ENCODE measurements around the gene ZNF804A.

Gene ZNF804A

DNA sequence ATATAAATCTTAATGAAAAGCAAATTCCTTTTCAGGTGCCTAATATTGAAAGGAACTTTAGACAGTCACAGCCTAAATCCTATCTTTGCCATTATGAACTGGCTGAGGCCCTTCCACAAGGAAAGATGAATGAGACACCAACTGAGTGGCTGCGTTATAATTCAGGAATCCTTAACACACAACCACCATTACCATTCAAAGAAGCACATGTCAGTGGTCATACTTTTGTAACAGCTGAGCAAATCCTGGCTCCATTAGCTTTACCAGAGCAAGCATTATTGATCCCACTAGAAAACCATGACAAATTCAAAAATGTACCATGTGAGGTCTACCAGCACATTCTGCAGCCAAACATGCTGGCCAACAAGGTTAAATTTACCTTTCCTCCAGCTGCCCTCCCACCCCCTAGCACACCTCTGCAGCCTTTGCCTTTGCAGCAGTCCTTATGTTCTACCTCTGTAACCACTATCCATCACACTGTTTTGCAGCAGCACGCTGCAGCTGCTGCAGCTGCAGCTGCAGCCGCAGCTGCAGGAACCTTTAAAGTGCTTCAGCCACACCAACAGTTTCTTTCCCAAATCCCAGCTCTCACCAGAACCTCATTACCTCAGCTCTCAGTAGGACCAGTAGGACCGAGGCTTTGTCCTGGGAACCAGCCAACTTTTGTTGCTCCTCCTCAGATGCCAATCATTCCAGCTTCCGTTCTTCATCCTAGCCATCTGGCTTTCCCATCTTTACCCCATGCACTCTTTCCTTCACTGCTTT, 340.1 kb downstream of the ZNF804A start:
- DNase-seq (ENCODE audit: low spot score) = no peak

DNA sequence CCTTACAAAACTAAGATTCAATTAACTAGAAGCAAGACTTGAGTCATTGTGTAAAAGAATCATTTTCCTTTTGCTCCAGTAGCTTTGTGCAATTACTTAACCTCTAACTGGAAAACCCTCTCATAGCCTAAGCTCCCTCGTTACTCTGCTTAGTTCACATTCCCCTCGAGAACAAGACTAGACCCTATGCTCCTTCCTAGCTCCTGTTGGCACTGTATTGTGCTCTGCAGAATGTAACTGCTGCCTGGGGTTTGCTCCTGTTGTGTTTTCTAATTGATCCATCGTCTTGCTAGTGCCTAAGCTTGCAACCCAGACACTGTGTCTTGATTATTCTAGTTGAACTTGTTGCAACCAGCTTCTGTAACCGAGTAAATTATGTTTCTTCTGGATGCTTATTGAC, 347.0 kb downstream of the ZNF804A start:
- no peak for DNase-seq (ENCODE audit: low spot score)

DNA sequence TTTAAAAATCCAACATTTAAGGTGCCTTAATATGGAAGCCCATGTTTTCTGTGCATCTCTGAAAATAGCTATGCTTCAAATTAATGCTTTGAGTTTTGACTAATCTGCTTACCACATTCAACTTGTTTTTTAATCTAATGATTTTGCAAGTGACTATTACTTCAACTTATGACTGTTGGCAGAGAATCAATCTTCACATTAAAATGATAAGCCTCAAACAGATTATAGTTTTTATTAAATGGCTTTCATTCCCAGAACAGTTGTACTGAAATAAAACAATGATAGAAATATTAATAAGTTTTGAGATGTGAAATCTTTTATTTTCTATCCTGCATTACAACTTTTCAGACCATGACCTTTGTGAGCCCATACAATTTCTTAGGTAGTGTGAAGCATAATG, 347.5 kb downstream of the ZNF804A start:
- DNase-seq (ENCODE audit: low spot score) = no peak

DNA sequence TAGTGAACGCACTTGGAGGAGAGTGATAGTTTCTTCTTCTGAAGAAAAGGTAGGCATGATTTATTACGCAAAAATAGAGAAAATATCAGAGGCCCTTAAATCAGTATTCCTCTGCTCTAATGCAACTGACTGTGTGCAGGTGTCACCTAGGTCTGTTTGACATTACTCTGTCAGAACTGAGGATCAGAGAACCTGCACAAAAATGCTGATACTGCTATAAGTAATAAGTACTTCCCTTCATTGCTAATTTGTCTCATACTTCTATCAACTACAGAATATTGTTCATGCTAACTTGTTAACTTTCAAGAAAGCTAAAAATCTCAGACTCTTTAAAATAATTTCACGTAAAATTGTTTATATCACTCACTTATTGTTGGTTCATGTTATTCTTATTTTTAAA, 358.5 kb downstream of the ZNF804A start:
- DNase-seq (ENCODE audit: low spot score) = no peak

DNA sequence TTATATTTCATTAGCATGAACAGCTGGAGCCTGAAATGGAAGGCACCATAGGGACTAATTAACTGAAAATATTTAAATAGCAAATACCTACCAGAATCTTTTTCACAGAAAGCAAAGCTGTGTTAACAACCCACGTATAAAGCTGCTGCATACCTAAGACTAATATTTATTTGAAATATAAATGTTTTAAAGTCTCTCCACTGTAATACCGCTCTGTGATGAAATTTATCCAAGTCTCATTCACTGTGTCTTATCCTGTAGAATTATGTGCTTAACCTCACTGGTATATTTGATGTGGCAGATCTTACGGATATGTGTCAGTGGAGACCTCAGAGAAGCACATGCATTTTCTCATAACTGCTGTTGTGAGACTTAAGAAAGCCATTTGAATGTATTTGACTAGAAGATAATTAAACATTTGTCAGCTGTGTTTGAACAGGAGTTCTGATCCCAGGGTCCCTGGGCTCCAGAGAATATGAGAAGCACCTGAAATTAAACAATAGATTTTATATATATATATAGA, 373.3 kb downstream of the ZNF804A start:
- DNase-seq (ENCODE audit: low spot score) = no peak

All from putamen (tissue), 1 donor.